Breast epithelium (tissue), 3 donors: ENCODE results near the gene MCUB.

ENCODE experiments used
- CTCF ChIP-seq, 3 donors: fragments of 450-650 bp; IDR thresholded peaks; one replicate each; pipeline ENCODE4 v1.5.1; 2016 to 2017; ENCODE audit warnings: antibody characterized with exemption in 3 of 3, mild to moderate bottlenecking in 3 of 3, moderate library complexity in 3 of 3
- POLR2AphosphoS5 ChIP-seq, 3 donors: sonication (generic); formaldehyde crosslinking; IDR thresholded peaks; one replicate each; pipeline ENCODE4 v1.6.1; 2017; ENCODE audit warnings: antibody characterized with exemption in 3 of 3

- TF ChIP-seq CTCF (IDR thresholded peaks at IDR 0.05) (no peak), POLR2AphosphoS5 (IDR thresholded peaks at IDR 0.05) (no peak)
These were observed 29.6 kb downstream of the MCUB start for GRCh38 chr4:109589605-109590004.
